ENCODE measurements around the gene FIS1. TPM values are rescaled to one million over a fixed set of nuclear protein-coding genes. Genes with fewer than 3 reads are reported as not detected.
"Not testable (repeated sequence)": the region's sequence is repeated elsewhere in the genome, so short reads cannot be mapped to it uniquely, and the experiment has no call there.

The FIS1 gene
- 114 and 122 TPM in 2 replicates for total RNA-seq

DNA sequence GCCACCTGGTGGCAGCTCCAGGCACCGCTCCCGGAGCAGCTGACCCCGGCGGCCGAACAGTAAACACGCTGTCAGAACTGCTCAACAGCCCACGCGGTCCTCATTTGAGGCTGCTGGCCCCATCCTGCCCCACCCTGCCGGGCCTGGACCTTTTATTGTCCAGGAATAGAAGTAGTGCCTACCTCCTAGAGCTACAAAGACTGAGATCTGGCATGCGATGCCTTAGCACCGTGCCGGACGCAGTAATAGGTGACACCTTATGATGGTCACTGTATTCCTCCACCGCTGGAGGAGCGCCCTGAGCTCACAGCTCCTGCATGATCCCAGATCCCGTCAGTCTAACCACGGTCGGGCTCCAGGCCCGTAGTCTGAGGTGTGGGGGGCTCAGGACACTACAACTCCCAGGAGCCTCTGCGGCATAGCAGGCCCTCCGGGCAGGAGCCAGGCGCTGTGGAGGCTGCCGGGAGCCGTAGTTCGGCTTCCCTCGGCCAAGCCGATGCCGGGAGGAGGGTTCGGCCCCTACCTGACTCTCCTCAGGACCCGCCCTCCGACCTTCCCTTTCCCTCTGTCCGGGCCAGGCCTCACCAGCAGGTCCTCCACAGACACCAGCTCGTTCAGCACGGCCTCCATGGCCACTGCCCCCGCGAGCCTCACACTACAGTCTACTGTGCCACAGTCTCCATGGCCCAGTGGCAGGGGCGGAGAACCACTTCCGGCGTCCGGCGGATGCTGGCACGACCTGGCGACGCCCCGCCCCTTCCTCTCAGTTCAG is at the start of gene FIS1:
TSS of gene FIS1 (minus strand) at position 707 of the 772 bp plus-strand sequence. CDS start at position 630, 77 bp downstream.
- intact Hi-C loops (cut with micrococcal nuclease): loop anchor here (1.0 to 5.0 kb wide), 12 partner anchors 8 to 369 kb away; partner anchors contain the start of genes AP1S1, IFT22, MOGAT3 and SRRT

DNA sequence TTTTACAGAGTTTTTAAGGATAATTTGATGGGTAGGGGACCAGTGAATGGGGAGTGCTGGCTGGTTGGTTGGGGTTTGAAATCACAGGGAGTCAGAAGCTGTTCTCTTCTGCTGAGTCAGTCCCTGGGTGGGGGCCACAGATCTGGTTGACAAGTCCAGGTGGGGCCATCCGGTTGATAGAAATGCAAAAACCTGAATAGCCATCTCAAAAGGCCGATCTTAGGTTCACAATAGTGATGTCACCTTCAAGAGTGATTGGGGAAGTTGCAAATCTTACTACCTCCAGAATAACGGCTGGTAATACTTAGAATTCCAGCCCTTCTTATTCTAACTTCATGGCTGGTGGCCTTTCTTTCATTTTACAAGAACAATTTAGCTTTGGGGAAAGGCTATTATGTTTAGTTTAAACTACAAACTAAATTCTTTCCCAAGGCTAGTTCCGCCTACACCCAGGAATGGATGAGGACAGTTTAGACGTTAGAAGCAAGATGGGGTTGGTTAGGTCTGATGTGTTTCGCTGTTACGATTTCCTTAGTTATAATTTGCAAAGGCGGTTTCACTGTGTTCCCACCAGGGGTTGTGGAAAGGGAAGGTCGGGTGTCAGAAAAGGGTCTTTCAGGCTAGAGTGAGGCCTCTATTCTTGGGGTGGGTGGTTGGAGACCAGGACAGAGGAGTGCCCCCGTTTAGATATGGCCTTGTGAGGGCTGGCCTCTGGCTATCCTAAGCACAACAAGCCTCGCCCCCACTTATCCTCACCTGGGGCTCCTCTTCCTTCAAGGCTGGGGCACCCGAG is 49.4 kb upstream of the FIS1 start:
- intact Hi-C loops (cut with micrococcal nuclease): no loop called here

DNA sequence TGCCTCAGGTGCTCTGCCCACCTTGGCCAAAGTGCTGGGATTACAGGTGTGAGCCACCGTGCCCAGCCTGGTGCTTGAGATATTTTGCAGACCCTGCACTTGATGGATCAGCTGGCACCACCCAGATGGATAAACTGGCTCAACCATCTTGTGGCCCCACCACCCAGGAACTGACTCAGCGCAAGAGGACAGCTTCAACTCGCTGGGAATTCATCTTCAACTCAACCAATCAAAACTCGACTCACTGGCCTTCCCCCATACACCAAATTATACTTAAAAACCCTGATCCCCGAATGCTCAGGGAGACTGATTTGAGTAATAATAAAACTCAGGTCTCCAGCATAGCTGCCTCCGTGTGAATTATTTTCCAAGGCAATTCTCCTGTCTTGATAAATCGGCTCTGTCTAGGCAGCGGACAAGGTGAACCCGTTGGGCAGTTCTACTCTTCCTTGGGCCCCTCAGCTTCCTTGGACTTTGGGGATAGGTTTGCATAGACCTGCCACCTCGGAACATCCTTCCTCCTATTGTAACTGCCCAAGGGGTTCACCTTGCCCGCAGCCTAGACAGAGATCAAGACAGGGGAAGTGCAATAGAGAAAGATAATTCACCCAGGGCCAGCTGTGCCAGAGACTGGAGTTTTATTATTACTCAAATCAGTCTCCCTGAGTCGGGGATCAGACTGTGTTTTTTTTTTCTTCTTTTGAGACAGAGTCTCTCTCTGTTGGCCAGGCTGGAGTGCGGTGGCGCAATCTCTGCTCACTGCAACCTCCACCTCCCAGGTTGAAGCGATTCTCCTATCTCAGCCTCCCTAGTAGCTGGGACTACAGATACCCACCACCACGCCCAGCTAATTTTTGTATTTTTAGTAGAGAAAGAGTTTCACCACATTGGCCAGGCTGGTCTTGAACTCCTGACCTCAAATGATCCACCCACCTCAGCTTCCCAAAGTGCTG is 48.5 kb upstream of the FIS1 start:
- intact Hi-C loops (cut with micrococcal nuclease): not testable (repeated sequence)

DNA sequence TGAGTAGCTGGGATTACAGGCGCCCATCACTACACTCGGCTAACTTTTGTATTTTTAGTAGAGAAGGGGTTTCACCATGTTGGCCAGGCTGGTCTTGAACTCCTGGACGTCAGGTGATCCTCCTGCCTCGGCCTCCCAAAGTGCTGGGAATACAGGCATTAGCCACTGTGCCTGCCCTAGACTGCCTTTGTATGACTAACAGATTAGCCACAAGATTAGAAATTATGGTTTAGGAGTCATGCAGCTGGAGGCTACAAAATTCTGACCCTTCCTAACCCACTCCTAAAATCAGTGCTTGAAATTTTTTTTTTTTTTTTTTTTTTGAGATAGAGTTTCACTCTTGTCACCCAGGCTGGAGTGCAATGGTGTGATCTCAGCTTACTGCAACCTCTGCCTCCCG is 47.7 kb upstream of the FIS1 start:
- intact Hi-C loops (cut with micrococcal nuclease): not testable (repeated sequence)

DNA sequence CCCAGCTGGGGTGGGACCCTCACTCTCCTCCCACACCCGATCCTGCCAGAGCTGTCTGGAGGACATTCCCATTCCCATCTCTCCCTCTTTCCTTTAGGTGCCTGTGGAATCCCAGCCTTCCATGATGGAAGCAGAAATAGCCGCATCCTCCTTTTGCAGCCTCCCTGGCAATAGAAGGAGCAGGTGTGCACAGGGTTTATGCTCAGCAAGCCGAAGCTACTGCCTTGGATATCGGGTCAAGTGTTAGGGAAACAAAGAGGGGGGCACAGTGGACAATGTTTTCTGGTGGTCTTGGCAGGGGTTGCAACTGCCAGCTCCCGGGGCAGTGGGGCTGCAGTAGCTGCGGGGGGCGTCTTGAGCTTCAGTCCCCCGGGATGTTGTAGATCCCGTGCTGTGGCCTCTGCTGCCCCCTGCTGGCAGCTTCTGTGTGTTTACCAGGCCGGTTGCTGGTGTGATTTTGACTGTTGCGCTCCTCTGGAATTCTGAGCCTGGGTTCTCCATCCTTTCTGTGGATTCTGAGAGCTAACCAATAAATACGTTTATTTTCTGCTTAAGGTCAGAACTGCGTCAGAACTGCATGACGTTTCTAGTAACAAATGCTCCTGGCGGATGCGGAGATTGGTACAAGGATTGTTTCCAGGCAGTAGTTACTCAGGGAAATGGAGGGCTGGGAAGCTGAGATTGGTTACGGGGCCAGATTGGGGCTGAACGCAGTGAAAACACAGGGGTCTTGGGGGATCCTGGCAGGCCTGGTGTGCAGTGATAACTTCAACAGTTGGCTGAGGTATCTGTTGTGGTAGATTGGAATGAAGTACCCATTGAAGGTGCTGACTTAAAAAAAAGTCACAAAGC is 45.5 kb upstream of the FIS1 start:
- intact Hi-C loops (cut with micrococcal nuclease): not testable (repeated sequence)

DNA sequence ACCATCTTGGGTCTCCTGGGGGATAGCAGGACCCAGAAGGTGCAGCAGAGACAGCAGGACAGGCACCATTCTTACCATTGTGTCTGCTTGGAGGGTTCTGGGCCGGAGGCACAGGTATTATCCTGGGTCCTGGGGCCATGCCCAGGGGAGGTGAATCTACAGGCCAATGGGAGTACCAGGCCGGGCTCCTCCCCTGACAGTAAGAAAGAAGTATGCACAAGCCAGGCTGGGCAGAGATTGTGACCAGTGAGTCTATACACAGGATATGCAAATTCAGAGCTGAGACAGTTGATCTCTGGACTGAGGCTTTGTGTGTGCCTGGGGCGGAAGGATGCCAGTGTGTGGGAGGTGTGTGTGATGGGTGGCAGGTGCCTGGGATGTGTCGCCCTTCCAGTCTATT is 44.8 kb upstream of the FIS1 start:
- intact Hi-C loops (cut with micrococcal nuclease): not testable (repeated sequence)

DNA sequence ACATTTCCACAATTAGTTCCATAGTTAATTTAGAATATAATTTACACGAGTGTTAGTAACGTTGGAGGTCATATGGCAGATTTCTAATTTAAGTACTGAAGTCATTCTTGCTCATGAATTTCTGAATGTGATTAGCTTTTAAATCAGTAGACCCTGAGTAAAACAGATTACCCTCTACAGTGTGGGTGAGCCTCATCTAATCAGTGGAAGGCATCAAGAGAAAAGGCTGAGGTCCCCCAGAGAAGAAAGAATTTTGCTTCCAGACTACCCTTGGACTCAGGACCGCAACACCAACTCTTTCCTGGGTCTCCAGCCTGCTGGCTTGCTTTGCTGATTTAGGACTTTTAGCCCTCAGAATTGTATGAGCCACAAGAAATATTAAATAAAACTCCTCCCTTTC is 43.6 kb upstream of the FIS1 start:
- intact Hi-C loops (cut with micrococcal nuclease): no loop called here

DNA sequence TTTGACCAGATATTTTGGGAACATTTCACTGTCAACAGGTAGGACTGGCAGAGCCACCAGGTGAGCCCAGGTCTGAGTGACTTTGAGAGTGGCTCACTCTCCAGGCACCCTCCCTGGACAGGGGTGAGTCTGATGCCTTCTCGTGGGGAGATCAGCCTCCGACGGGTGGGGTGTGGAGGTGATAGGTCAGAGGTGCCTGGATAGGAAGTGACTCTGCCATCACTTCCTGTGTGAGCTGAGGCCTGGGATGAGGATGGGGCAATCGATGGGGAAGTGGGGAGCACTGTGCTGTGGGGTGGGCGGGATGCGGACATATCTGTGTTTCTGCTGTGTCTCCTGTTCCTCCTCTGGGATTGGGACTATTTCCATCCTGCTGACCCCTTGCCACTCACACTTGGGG is 42.2 kb upstream of the FIS1 start:
- intact Hi-C loops (cut with micrococcal nuclease): no loop called here

DNA sequence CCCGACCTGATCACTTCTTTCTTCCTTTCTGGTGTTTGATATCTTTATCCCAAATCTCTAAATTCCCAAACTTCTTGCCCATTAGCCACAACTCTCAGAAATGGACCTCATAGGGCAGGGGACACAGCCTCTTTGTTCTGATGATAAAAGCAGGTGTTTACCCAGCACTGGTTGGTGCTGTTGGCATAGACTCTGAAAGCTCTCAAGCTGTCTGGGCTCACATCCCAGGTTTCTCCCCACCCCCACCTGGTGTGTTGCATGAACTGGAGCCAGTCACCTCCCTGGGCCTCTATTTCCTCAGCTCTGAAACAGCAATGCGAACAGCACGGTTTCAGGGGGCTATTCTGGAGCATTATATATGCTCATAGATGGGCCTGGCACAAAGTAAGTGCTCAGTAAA is 41.0 kb upstream of the FIS1 start:
- intact Hi-C loops (cut with micrococcal nuclease): not testable (repeated sequence)

DNA sequence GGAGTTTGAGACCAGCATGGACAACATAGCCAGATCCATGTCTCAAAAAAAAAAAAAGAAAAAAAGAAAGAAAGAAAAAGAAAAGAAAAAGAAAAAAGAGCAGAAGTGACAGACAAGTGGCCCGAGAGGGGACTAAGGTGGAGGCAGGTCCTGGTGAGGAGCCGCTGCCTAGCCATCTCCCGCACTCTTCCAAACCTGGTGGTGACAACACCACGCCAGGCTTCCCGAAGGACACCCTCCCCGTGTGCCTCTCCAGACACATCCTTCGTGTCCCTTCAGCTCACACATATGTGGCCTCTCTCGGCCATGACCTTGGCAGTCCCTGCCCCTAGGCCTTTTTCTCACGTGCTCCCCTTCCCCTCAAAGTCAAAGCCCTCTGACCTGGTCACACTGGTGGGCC is 40.3 kb upstream of the FIS1 start:
- intact Hi-C loops (cut with micrococcal nuclease): no loop called here

DNA sequence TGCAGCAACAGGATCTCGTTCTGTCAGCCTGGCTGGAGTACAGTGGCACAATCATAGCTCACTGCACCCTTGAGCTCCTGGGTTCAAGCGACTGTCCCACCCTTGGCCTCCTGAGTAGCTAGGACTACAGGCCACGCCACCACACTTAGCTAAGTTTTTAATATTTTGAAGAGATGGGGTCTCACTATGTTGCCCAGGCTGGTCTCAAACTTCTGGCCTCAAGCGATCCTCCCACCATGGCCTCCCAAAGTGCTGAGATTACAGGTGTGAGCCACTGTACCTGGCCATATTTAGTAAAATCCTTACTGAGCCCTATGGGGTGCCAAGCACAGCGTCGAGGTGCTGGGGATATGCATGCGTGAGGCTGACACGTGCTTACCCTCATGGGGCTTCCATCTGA is 36.0 kb upstream of the FIS1 start:
- intact Hi-C loops (cut with micrococcal nuclease): not testable (repeated sequence)

DNA sequence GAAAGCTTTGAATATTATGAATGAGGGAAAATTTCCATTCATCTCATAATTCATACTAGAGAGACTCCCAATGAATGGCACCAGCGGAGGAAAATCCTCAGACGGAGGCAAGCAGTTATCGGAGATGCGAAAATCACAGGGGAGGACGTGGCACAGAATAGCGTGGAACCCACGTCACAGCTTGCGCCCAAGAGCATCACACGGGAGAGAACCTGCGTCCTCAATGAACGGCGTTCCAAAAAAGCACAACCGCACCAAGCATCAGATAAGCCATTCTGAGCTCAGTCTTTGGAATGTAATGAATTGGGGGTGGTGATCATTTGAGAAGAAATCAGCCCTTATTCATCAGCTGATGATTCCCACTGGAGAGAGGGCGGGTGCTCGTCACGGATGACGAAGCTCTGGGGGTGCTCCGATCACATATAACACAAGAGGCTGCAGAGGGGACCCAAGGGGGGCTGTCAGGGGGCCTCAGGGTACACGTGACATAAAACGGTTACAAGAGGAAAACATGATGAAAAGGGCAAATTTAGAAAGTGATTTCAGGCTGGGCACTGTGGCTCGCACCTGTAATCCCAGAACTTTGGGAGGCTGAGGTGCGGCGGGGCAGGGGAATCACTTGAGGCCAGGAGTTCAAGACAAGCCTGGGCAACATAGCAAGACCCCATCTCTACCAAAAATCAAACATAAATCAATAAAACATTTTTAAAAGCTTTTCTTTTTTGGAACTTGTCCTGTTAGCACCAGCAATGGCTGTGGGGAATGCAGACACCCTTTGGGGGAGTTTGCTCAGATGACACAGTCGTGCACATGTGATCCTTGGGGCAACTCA is 33.8 kb upstream of the FIS1 start:
- intact Hi-C loops (cut with micrococcal nuclease): no loop called here

DNA sequence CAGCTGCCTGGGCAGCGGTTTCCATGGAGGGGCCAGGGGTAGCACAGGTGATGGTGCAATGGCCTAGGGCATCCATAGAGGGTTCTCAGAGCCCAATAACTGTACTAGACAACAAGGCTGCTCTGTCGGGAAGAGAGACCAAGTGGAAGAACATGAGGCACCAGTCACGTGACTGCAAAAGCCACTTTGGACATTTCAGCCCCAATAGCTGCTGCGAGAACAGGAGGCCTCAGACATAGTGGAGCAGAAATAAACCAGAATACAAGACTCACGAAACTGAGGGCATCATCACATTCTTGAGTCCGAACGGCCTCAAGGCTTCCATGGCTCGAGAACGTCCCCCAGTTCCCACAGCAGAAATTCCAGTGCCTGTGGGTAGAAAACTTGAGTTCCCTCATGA is 32.3 kb upstream of the FIS1 start:
- intact Hi-C loops (cut with micrococcal nuclease): no loop called here

DNA sequence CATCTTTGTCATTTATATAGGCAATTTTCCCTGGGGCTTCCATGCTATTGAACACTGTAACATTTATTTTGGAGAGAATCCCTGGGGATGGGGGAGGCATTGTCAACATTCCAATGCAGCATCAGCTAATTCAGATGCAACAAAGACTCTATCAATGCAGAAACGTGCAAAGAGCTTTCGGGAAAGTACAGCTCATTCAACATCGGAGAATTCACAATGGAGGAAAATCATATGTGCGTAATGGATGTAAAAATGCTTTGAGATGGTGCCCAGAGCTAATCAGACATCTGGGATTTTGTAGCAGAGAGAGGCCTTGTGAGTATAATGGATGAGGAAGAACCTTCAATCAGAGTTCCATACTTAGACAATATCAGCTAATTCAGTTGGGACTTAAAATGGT is 28.3 kb upstream of the FIS1 start:
- intact Hi-C loops (cut with micrococcal nuclease): no loop called here

DNA sequence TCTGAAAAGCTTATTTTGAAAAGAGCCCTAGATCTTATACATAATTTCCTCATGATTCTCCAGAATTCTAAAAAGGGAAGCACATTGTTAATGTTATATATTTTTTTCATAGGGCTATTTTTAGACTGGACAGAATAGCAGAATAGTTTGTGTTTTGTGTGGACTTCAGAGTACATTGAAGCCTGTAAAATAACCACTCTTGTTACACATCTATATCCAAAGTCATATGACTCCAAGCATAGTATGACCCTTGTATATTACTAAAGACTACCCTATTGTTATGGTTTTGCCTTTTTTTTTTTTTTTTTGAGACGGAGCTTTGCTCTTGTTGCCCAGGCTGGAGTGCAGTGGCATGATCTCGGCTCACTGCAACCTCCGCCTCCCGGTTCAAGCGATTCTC is 26.1 kb upstream of the FIS1 start:
- intact Hi-C loops (cut with micrococcal nuclease): no loop called here

DNA sequence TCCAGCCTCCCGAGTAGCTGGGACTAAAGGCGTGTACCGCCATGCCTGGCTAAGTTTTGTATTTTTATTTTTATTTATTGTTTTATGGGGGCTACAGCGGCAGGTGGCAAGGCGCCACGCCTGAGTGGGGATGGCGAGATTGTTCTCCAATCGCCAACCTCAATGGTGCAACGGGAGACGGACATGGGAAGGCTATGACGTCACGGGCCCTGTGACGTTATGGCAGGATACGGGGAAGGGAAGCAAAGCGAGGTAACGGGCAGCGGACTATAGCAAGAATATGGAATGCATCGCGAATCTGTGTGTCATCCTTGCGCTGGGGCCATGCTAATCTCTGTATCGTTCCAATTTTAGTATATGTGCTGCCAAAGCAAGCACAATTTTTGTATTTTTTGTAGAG is 24.8 kb upstream of the FIS1 start:
- intact Hi-C loops (cut with micrococcal nuclease): no loop called here

DNA sequence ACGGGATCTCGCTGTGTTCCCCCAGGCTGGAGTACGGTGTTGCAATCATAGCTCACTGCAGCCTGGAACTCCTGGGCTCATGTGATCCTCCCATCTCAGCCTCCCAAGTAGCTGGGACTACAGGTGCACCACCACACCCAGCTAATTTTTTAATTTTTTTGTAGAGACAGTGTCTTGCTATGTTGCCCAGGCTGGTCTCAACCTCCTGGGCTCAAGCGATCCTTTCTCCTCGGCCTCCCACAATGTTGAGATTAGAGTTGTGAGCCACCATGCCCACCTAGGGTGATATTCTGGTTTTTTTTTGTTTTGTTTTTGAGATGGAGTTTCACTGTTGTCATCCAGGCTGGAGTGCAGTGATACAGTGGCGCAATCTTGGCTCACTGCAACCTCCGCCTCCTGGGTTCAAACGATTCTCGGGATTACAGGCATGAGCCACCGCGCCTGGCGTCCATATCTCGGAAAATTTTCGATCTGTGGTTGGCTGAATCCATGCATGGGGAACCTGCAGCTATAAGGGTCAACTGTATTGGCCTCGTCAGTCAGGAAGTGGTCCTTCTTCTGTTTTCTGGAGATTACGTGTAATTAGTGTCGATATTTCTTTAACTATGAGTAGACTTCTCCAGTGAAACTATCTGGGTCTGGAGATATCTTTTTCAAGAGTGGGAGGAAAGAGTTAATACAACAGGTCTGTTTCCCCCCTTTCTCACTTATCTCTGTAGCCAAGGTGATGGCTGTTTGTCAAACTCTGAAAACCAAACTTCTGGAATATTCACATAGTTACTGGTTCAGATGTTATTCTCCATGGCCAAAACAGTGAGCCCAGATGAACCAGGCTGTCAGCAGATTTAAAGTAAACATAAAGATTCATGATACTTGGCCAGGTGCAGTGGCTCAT is 21.0 kb upstream of the FIS1 start:
- intact Hi-C loops (cut with micrococcal nuclease): no loop called here

DNA sequence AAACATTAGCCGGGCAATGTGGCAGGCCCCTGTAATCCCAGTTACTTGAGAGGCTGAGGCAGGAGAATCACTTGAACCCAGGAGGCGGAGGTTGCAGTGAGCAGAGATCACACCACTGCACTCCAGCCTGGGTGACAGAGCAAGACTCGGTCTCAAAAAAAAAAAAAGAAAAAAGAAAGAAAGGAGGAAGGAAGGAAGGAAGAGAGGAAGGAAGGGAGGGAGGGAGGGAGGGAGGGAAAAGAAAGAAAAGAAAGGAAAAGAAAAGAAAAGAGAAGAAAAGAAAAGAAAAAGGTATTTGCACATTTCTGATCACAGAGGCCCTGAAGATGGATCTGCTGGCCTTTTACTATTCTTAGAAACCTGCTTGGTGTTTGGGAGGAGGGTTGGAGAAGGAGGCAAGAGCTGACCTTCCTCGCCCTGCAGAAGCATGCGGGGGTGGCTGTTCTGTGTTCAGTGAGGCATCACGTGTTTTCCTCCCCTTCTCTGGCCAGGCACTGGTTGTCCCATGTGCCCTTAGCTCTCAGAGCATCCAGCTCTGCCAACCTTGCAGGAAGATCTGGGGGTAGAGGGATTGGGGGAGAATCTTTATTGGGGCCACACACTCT is 19.3 kb upstream of the FIS1 start:
- intact Hi-C loops (cut with micrococcal nuclease): not testable (repeated sequence)

Measured in T-helper 1 cell treated with Interleukin-12 subunit alpha and Interleukin-12 subunit beta and Interleukin-4 antibody, amounts not matched to agents 30 ng/mL and 1 ng/mL, for 36 hours (primary cell).